Esophagus squamous epithelium (tissue), 5 donors: ENCODE results near the gene FZD2. TPM values are rescaled to one million over a fixed set of nuclear protein-coding genes. Genes with fewer than 3 reads are reported as not detected.
"Not testable (repeated sequence)": the region's sequence is repeated elsewhere in the genome, so short reads cannot be mapped to it uniquely, and the experiment has no call there.

Source experiments
- DNase-seq: peaks from one replicate; lab custom pipeline; 2025; lab: John Stamatoyannopoulos, UW
- H3K27ac ChIP-seq, 4 donors: fragments of 200-600 bp; sonication (generic); one replicate each; pipeline ENCODE4 v1.5.1; 2016 to 2019; ENCODE audit warnings: mild to moderate bottlenecking in 1 of 4
- H3K27me3 ChIP-seq, 4 donors: fragments of 200-600 bp; sonication (generic); 1 replicate in 3 of 4; 2 replicates in 1 of 4; pipeline versions ENCODE4 v1.5.1 to v1.6.0; 2017 to 2021; ENCODE audit warnings: antibody characterized with exemption in 1 of 4
- H3K36me3 ChIP-seq, 3 donors: fragments of 200-600 bp; sonication (generic); one replicate each; pipeline ENCODE4 v1.5.1; 2016 to 2019
- H3K4me1 ChIP-seq, 3 donors: fragments of 200-600 bp; sonication (generic); one replicate each; pipeline ENCODE4 v1.5.1; 2017 to 2019
- H3K4me3 ChIP-seq, 4 donors: fragments of 200-600 bp; sonication (generic); 1 replicate in 3 of 4; 2 replicates in 1 of 4; pipeline ENCODE4 v1.5.1; 2016 to 2019; ENCODE audit warnings: mild to moderate bottlenecking in 2 of 4, moderate library complexity in 1 of 4
- H3K9me3 ChIP-seq, 3 donors: fragments of 200-600 bp; sonication (generic); one replicate each; pipeline ENCODE4 v1.5.1; 2016 to 2019
- POLR2A ChIP-seq, 4 donors: fragments of 450-650 bp; IDR thresholded peaks; one replicate each; pipeline ENCODE4 v1.6.1; 2017; ENCODE audit warnings: antibody characterized with exemption in 4 of 4, mild to moderate bottlenecking in 4 of 4, moderate library complexity in 3 of 4
- WGBS, 2 donors: methylation state at CpG; one replicate each; pipeline ENCODE4 v1.1.5; 2018; 5-methylcytosine and 5-hydroxymethylcytosine counted together
- intact Hi-C: fragments of 100-400 bp; cut with DNase I; formaldehyde crosslinking; loops from one replicate; pipeline ENCODE4 v1.15.0; 2022
- total RNA-seq, 4 donors: library from RNA; depleted of rRNA; stranded (reverse); fragments of >200 nt; gene quantifications; one replicate each; pipeline ENCODE4 v1.1.0, GENCODE V29; 2016
- TF ChIP-seq, protein P1 (sequence below), 6 experiments: fragments of 450-650 bp in 4 of 6; fragments of 200-600 bp in 2 of 6; sonication (generic) in 2 of 6; IDR thresholded peaks; one replicate each; pipeline ENCODE4 v1.5.1; 2016 to 2019; ENCODE audit warnings: antibody characterized with exemption in 6 of 6, mild to moderate bottlenecking in 4 of 6, moderate library complexity in 4 of 6
- donor health status: DM: yes; HTN: yes; CAD: no.

The FZD2 gene
- total RNA-seq, 4 donors from 2014 or later: 0.26 to 1.5 (median 1.3) TPM; not detected in 1

DNA sequence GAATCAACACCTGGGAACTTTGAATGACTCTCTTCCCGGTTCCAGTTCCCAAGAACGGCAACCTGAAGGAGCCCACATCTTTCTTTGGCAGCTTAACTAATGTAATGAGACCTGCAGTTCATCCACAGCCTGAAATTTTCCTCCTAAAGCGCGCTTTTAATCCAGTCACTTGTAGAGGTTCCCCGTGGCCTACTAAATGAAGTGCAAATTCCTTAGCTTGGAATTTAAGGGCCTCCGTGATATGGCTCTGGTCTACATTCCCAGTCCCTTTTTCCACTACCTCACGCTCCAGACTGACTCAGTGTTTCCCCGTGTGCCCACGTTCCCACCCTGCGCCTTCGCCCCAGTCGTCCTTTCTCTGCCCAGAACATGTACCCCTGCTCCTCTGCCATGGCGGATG is 27.2 kb downstream of the FZD2 start:
- no peak for TF ChIP-seq POLR2A (IDR thresholded peaks at IDR 0.05)
- TF ChIP-seq, protein P1, sequence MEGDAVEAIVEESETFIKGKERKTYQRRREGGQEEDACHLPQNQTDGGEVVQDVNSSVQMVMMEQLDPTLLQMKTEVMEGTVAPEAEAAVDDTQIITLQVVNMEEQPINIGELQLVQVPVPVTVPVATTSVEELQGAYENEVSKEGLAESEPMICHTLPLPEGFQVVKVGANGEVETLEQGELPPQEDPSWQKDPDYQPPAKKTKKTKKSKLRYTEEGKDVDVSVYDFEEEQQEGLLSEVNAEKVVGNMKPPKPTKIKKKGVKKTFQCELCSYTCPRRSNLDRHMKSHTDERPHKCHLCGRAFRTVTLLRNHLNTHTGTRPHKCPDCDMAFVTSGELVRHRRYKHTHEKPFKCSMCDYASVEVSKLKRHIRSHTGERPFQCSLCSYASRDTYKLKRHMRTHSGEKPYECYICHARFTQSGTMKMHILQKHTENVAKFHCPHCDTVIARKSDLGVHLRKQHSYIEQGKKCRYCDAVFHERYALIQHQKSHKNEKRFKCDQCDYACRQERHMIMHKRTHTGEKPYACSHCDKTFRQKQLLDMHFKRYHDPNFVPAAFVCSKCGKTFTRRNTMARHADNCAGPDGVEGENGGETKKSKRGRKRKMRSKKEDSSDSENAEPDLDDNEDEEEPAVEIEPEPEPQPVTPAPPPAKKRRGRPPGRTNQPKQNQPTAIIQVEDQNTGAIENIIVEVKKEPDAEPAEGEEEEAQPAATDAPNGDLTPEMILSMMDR (IDR thresholded peaks at IDR 0.05): no peak
- Histone ChIP-seq H3K27me3 (peaks cover 0 to 28% (median 0%) of the 10 kb centered on the region in 4 donors), H3K4me3 (no peak overlapping the region), H3K9me3 (no peaks in the 10 kb centered on the region), H3K36me3 (no peaks in the 10 kb centered on the region), H3K4me1 (peaks cover 0 to 10% (median 0%) of the 10 kb centered on the region in 3 donors), H3K27ac (no peak overlapping the region)
- intact Hi-C loops: no loop called here
- 82 to 90% methylated on average over 13 of the region's 13 CpGs for WGBS, 2 donors
- no peak for DNase-seq

DNA sequence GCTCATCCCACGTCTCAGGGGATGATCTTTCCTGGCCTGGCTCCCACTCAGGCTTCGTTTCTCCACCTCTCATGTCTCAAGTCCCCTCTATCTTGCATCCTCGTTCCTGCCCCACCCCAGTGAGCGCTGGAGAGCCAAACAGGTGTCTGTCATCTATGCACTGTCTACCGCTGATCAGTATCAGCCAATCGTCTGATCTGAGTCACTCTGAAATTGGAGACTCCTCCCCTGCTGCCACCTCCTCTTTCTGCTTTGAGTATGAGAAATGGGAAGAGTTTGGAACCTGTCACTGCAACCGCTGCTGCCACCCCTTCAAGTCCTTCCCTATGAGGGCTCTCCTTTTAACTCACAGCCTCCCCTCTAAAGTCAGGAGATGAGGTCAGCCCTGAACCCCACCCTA is 28.0 kb downstream of the FZD2 start:
- Histone ChIP-seq H3K27me3 (peaks cover 0 to 19% (median 0%) of the 10 kb centered on the region in 4 donors), H3K27ac (no peak overlapping the region), H3K4me3 (no peak overlapping the region), H3K4me1 (peaks cover 0 to 10% (median 0%) of the 10 kb centered on the region in 3 donors), H3K36me3 (no peaks in the 10 kb centered on the region), H3K9me3 (no peaks in the 10 kb centered on the region)
- WGBS, 2 donors: 49 to 61% methylated on average over 7 of the region's 7 CpGs
- intact Hi-C loops: no loop called here
- DNase-seq: no peak
- TF ChIP-seq POLR2A (IDR thresholded peaks at IDR 0.05): no peak
- TF ChIP-seq, protein P1 (IDR thresholded peaks at IDR 0.05): no peak

DNA sequence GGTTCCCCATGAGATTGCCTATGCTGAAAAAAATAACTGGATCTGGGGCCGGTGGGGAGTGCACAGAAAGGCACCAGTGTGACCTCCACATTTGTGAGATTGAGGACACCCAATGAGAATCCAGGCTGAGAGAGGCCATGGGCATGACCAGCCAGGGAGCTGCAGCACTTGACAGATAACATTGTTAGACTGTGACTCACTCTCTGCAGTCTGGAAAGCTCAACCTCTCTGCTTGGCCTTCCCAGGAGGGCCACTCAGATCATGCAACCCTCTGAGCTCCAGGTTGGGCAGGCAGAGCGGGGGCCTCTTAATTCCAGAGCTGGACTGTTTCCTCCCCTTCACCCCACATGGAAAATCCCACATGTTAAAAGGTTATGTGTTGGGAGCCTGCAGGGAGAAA is 30.1 kb downstream of the FZD2 start:
- H3K27ac ChIP-seq: no peak overlapping the region
- TF ChIP-seq, protein P1 (IDR thresholded peaks at IDR 0.05): no peak
- TF ChIP-seq POLR2A (IDR thresholded peaks at IDR 0.05): no peak
- H3K4me3 ChIP-seq: no peak overlapping the region
- peaks cover 0 to 10% (median 0%) of the 10 kb centered on the region in 3 donors for H3K4me1 ChIP-seq
- intact Hi-C loops: no loop called here
- WGBS, 2 donors: no CpG with 5 or more reads among the region's 2 CpGs
- no peaks in the 10 kb centered on the region for H3K9me3 ChIP-seq
- no peaks in the 10 kb centered on the region for H3K27me3 ChIP-seq
- H3K36me3 ChIP-seq: no peaks in the 10 kb centered on the region
- no peak for DNase-seq

DNA sequence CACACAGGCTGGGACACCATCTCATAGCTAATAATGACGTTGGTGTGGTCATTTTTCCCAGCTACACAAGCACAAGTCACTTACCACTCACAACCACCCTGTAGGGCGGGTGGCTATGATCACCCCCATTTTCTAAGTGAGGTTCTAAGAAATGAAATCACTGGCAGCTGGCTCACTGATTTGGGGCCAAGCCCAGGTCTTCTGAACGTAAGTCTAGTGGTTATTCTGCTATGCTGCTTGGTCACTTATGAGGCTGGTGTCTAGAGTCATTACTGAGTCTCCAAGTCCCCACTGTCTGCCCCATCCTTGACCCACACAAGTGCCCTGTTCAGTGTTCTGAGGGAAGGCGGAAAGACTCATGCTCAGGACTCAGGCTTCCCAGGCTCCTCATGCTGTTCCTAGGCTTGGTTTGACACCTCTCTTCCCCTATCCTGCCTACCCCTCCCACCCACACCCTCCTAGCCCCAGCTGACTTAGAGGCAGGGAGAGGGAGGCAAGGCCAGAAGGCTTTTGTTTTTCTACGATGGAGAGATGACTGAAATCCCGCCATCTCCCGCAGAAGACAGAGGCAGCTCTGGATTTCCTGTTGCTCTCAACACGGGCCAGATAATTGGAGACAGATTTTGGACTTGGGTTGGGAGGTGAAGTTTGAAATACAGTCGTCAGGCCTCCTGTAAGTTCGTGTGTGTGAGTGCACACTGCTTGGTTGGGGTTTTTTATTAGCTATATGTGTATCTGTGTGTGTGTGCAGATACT is 32.2 kb downstream of the FZD2 start:
- H3K4me1 ChIP-seq: peaks cover 0 to 10% (median 0%) of the 10 kb centered on the region in 3 donors
- H3K27ac ChIP-seq: no peak overlapping the region
- intact Hi-C loops: no loop called here
- peaks cover 0 to 12% (median 0%) of the 10 kb centered on the region in 4 donors for H3K27me3 ChIP-seq
- no peaks in the 10 kb centered on the region for H3K36me3 ChIP-seq
- 44 to 57% methylated on average over 7 to 8 of the region's 10 CpGs for WGBS, 2 donors
- no peak for DNase-seq
- TF ChIP-seq, protein P1 (IDR thresholded peaks at IDR 0.05): no peak
- TF ChIP-seq POLR2A (IDR thresholded peaks at IDR 0.05): no peak
- no peaks in the 10 kb centered on the region for H3K9me3 ChIP-seq
- H3K4me3 ChIP-seq: no peak overlapping the region

DNA sequence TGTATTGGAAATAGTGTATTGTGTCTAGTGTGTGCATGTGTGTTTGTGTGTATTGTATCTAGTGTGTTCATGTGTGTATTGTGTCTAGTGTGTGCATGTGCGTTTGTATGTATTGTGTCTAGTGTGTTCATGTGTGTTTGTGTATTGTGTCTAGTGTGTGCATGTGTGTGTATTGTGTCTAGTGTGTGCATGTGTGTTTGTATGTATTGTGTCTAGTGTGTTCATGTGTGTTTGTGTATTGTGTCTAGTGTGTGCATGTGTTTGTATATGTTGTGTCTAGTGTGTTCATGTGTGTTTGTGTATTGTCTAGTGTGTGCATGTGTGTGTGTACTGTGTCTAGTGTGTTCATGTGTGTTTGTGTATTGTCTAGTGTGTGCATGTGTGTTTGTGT is 32.8 kb downstream of the FZD2 start:
- H3K4me3 ChIP-seq, H3K36me3 ChIP-seq, intact Hi-C loops, H3K4me1 ChIP-seq, H3K27ac ChIP-seq, DNase-seq, H3K9me3 ChIP-seq: not testable (repeated sequence)
- WGBS, 2 donors: 56 to 67% methylated on average over 1 of the region's 1 CpG
- peaks cover 0 to 18% (median 0%) of the 10 kb centered on the region in 4 donors for H3K27me3 ChIP-seq

DNA sequence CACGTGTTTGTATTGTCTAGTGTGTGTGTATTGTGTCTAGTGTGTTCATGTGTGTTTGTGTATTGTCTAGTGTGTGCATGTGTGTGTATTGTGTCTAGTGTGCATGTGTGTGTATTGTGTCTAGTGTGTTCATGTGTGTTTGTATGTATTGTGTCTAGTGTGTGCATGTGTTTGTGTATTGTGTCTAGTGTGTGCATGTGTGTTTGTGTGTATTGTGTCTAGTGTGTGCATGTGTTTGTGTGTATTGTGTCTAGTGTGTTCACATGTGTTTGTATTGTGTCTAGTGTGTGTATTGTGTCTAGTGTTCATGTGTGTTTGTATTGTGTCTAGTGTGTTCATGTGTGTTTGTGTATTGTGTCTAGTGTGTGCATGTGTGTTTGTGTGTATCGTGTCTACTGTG is 33.5 kb downstream of the FZD2 start:
- DNase-seq, H3K4me3 ChIP-seq, H3K4me1 ChIP-seq, H3K9me3 ChIP-seq, H3K36me3 ChIP-seq, H3K27ac ChIP-seq, intact Hi-C loops: not testable (repeated sequence)
- H3K27me3 ChIP-seq: peaks cover 0 to 24% (median 0%) of the 10 kb centered on the region in 4 donors
- WGBS, 2 donors: 52 to 61% methylated on average over 2 of the region's 2 CpGs
